Natural killer cell (primary cell): ENCODE data around the gene EPX. TPM values are rescaled to one million over a fixed set of nuclear protein-coding genes. Genes with fewer than 3 reads are reported as not detected.

Experiments
- ATAC-seq, 3 donors: fragments of 150-1000 bp in 2 of 3; fragments of 200-7000 bp in 1 of 3; cut with Tn5 transposase; 1 replicate in 1 of 3; 2 replicates in 2 of 3; pipeline ENCODE4 v1.10.0; 2021; ENCODE audit warnings: mild to moderate bottlenecking in 2 of 3, moderate library complexity in 2 of 3
- DNase-seq, 2 donors: peaks; one replicate each; pipeline versions ENCODE4 v3.0.0 to v3.0.0-alpha.2; 2013 to 2021; ENCODE audit warnings: mixed read lengths in 1 of 2
- H3K27ac ChIP-seq: one replicate; pipeline ENCODE4 v1.5.1; 2013; ENCODE audit warnings: mild to moderate bottlenecking, low read length
- H3K27me3 ChIP-seq: one replicate; pipeline ENCODE4 v1.6.1; 2013; ENCODE audit warnings: low read length; ENCODE audit not compliant: control insufficient read depth, insufficient read depth
- H3K36me3 ChIP-seq: one replicate; pipeline ENCODE4 v1.6.1; 2013; ENCODE audit warnings: low read length; ENCODE audit not compliant: control insufficient read depth, insufficient read depth
- H3K4me1 ChIP-seq: one replicate; pipeline ENCODE4 v1.6.1; 2013; ENCODE audit warnings: low read length; ENCODE audit not compliant: control insufficient read depth, insufficient read depth
- H3K4me3 ChIP-seq: one replicate; pipeline ENCODE4 v1.5.1; 2013; ENCODE audit warnings: low read length
- H3K9me3 ChIP-seq: one replicate; pipeline ENCODE4 v1.6.1; 2013; ENCODE audit warnings: low read length; ENCODE audit not compliant: control insufficient read depth, insufficient read depth
- H3K27ac Mint-ChIP-seq, 2 donors: one replicate each; pipeline ENCODE4 v1.8.0; 2022; ENCODE audit warnings: mild to moderate bottlenecking in 2 of 2, mixed read lengths in 2 of 2, moderate library complexity in 1 of 2
- H3K27me3 Mint-ChIP-seq, 2 donors: one replicate each; pipeline ENCODE4 v1.8.0; 2022; ENCODE audit warnings: low read depth in 2 of 2, mixed read lengths in 2 of 2
- H3K36me3 Mint-ChIP-seq: one replicate; pipeline ENCODE4 v1.8.0; 2022; ENCODE audit warnings: mixed read lengths
- H3K4me1 Mint-ChIP-seq, 2 donors: one replicate each; pipeline ENCODE4 v1.8.0; 2022; ENCODE audit warnings: mixed read lengths in 2 of 2
- H3K4me3 Mint-ChIP-seq: one replicate; pipeline ENCODE4 v1.8.0; 2022; ENCODE audit warnings: mild to moderate bottlenecking, moderate library complexity, mixed read lengths
- H3K9me3 Mint-ChIP-seq, 2 donors: one replicate each; pipeline ENCODE4 v1.8.0; 2022; ENCODE audit warnings: mixed read lengths in 2 of 2
- WGBS: methylation state at CpG from one replicate; pipeline ENCODE4 v1.1.7; 2013; ENCODE audit warnings: missing lambda C conversion rate; ENCODE audit not compliant: insufficient coverage; 5-methylcytosine and 5-hydroxymethylcytosine counted together
- intact Hi-C: fragments of 100-400 bp; cut with micrococcal nuclease; formaldehyde crosslinking; loops from one replicate; pipeline ENCODE4 v1.14.2; 2022
- total RNA-seq, 4 donors: library from RNA; stranded (reverse); fragments of 120-200 nt in 1 of 4; gene quantifications; one replicate each; pipeline versions ENCODE4 v1.2.3 to v1.2.4, GENCODE V29; 2013 to 2022
- TF ChIP-seq, protein P1 (sequence below): fragments of 200-600 bp; IDR thresholded peaks from one replicate; pipeline ENCODE4 v1.8.0; 2022; ENCODE audit warnings: antibody characterized with exemption

The EPX gene
- total RNA-seq, 3 donors from 2014 or later (not counting 1 experiment from before 2014, with no cell fraction given) = not detected

DNA sequence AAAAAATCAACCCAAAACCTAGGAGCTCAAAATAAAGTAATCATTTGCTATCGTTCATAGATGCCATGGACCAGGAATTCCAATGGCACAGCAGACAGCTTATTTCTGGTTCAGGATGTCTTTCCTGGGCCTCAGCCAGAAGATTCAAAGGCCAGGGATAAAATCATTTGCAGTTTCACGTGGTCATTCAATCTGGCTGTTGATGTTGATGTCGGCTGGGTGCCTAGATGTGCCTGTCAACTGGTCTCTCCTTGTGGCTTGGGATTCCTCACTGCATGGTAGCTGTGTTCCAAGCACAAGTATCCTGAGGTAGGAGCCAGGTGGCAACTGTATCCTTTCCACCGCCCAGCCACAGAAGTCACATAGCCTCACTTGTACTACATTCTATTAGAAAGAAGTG, 10.7 kb upstream of the EPX start:
- no peaks in the 10 kb centered on the region for H3K9me3 ChIP-seq
- Mint-ChIP-seq H3K4me3 (no peak overlapping the region), H3K27ac (no peak overlapping the region), H3K4me1 (peaks cover 0 to 6% of the 10 kb centered on the region in 2 donors), H3K9me3 (no peaks in the 10 kb centered on the region), H3K27me3 (peaks cover 3 to 5% of the 10 kb centered on the region in 2 donors), H3K36me3 (no peaks in the 10 kb centered on the region)
- no peak for DNase-seq
- TF ChIP-seq, protein P1, sequence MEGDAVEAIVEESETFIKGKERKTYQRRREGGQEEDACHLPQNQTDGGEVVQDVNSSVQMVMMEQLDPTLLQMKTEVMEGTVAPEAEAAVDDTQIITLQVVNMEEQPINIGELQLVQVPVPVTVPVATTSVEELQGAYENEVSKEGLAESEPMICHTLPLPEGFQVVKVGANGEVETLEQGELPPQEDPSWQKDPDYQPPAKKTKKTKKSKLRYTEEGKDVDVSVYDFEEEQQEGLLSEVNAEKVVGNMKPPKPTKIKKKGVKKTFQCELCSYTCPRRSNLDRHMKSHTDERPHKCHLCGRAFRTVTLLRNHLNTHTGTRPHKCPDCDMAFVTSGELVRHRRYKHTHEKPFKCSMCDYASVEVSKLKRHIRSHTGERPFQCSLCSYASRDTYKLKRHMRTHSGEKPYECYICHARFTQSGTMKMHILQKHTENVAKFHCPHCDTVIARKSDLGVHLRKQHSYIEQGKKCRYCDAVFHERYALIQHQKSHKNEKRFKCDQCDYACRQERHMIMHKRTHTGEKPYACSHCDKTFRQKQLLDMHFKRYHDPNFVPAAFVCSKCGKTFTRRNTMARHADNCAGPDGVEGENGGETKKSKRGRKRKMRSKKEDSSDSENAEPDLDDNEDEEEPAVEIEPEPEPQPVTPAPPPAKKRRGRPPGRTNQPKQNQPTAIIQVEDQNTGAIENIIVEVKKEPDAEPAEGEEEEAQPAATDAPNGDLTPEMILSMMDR = no peak
- H3K4me3 ChIP-seq = no peak overlapping the region
- no peaks in the 10 kb centered on the region for H3K4me1 ChIP-seq
- no peak overlapping the region for H3K27ac ChIP-seq
- H3K27me3 ChIP-seq = no peaks in the 10 kb centered on the region
- intact Hi-C loops = no loop called here
- H3K36me3 ChIP-seq = no peaks in the 10 kb centered on the region
- ATAC-seq = no peak
- 89% methylated on average over 3 of the region's 4 CpGs for WGBS

DNA sequence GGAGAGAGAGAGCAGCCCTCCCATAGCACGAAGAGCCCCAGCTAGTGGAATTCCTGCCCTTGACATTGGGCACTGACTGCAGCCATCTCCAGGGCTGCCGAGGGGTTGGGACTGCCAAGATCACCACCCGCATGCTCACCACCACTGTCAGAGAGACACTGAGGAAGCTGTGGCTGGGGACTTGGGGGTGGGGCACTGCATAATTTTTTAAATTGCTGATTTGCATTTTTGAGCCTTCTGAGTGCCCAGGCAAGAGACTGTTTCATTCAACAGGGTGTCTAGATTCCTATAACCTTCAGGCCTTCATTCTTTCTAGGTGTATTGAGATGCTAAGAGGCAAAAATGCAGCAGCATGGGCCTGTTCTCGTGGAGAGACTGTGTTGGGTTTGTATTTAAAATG, 9.0 kb upstream of the EPX start:
- no peak overlapping the region for H3K27ac ChIP-seq
- Mint-ChIP-seq H3K9me3 (no peaks in the 10 kb centered on the region), H3K27me3 (peaks cover 6 to 14% of the 10 kb centered on the region in 2 donors), H3K4me3 (no peak overlapping the region), H3K4me1 (peaks cover 0 to 6% of the 10 kb centered on the region in 2 donors), H3K27ac (no peak overlapping the region), H3K36me3 (no peaks in the 10 kb centered on the region)
- WGBS = 83% methylated on average over 4 of the region's 4 CpGs
- no peaks in the 10 kb centered on the region for H3K4me1 ChIP-seq
- TF ChIP-seq, protein P1 = no peak
- H3K36me3 ChIP-seq = no peaks in the 10 kb centered on the region
- H3K9me3 ChIP-seq = no peaks in the 10 kb centered on the region
- intact Hi-C loops = no loop called here
- no peak for DNase-seq
- no peak overlapping the region for H3K4me3 ChIP-seq
- ATAC-seq = no peak
- H3K27me3 ChIP-seq = no peaks in the 10 kb centered on the region

DNA sequence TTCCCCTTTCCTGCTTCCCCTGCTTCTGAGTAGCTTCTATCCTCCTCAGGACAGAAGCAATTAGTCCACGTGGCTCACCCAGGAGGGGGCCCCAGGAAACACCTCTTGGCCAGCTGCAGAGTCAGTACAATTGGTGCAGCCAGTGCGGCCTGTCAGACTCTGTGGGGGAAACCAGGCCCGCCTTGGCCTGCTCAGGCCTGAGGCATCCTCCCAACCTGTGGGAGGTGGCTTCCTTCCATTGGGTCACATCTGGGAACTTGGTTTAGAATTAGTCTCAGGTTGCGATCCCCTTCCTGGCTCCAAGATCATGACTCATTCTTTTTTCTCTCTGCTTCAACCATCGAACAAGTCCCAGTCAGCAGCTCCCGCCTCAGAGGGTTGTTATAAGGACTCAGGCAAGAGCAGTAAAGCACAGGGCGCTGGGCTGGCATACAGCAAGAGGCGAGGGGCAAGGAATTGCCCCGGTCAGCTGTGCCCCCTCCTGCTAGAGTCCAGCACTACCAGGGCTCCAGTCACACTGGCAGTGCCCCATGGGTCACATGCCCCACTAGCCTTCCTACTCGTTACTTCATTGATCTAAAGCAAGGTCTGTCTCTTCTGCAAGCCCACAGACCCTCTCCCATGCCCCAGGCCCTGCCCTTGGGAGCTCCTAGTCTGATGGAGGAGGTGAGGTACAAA, 8.1 kb upstream of the EPX start:
- DNase-seq = no peak
- H3K36me3 Mint-ChIP-seq = no peaks in the 10 kb centered on the region
- peaks cover 0 to 6% of the 10 kb centered on the region in 2 donors for H3K4me1 Mint-ChIP-seq
- 73% methylated on average over 10 of the region's 10 CpGs for WGBS
- H3K4me3 Mint-ChIP-seq = no peak overlapping the region
- H3K27me3 Mint-ChIP-seq = peaks cover 6 to 14% of the 10 kb centered on the region in 2 donors
- no peaks in the 10 kb centered on the region for H3K4me1 ChIP-seq
- H3K9me3 ChIP-seq = no peaks in the 10 kb centered on the region
- ATAC-seq = no peak
- H3K27ac Mint-ChIP-seq = no peak overlapping the region
- TF ChIP-seq, protein P1 = no peak
- no peaks in the 10 kb centered on the region for H3K27me3 ChIP-seq
- intact Hi-C loops = no loop called here
- no peak overlapping the region for H3K27ac ChIP-seq
- H3K4me3 ChIP-seq = no peak overlapping the region
- no peaks in the 10 kb centered on the region for H3K9me3 Mint-ChIP-seq
- no peaks in the 10 kb centered on the region for H3K36me3 ChIP-seq
